Activated CD4-positive, alpha-beta T cell treated with anti-CD3 and anti-CD28 coated beads, Interleukin-2, amount 10 ng/mL, durations not matched to agents 7 days and 5 days (primary cell): ENCODE measurements around the gene MED31. TPM values are rescaled to one million over a fixed set of nuclear protein-coding genes. Genes with fewer than 3 reads are reported as not detected.

Experiments used
- CTCF ChIA-PET: fragments of 350-600 bp; sonication (Branson Sonifier 250); formaldehyde crosslinking; loops from one replicate; lab custom pipeline; 2021; ENCODE audit warnings: antibody characterized with exemption; lab: Charles Lee
- POLR2A ChIA-PET: fragments of 350-600 bp; sonication (Branson Sonifier 250); formaldehyde crosslinking; loops from one replicate; lab custom pipeline; 2021; ENCODE audit warnings: antibody characterized with exemption; lab: Charles Lee
- DNase-seq: peaks from one replicate; pipeline ENCODE4 v3.0.0-alpha.2; 2020
- H3K27ac Mint-ChIP-seq: one replicate; pipeline ENCODE4 v1.8.0; 2021; ENCODE audit warnings: mild to moderate bottlenecking, moderate library complexity, mixed read lengths
- H3K27me3 Mint-ChIP-seq: one replicate; pipeline ENCODE4 v1.8.0; 2021; ENCODE audit warnings: mixed read lengths
- H3K36me3 Mint-ChIP-seq: one replicate; pipeline ENCODE4 v1.8.0; 2021; ENCODE audit warnings: low read depth, mixed read lengths
- H3K4me1 Mint-ChIP-seq: one replicate; pipeline ENCODE4 v1.8.0; 2021; ENCODE audit warnings: mixed read lengths
- H3K4me3 Mint-ChIP-seq: one replicate; pipeline ENCODE4 v1.8.0; 2021; ENCODE audit warnings: mild to moderate bottlenecking, moderate library complexity, mixed read lengths
- H3K9me3 Mint-ChIP-seq: one replicate; pipeline ENCODE4 v1.8.0; 2021; ENCODE audit warnings: mixed read lengths
- total RNA-seq, 2 experiments: library from RNA; stranded (reverse); gene quantifications; one replicate each; pipeline ENCODE4 v1.2.3, GENCODE V29; 2021

The MED31 gene
- total RNA-seq, 2 experiments from 2014 or later: 19.4 to 20.3 TPM

DNA sequence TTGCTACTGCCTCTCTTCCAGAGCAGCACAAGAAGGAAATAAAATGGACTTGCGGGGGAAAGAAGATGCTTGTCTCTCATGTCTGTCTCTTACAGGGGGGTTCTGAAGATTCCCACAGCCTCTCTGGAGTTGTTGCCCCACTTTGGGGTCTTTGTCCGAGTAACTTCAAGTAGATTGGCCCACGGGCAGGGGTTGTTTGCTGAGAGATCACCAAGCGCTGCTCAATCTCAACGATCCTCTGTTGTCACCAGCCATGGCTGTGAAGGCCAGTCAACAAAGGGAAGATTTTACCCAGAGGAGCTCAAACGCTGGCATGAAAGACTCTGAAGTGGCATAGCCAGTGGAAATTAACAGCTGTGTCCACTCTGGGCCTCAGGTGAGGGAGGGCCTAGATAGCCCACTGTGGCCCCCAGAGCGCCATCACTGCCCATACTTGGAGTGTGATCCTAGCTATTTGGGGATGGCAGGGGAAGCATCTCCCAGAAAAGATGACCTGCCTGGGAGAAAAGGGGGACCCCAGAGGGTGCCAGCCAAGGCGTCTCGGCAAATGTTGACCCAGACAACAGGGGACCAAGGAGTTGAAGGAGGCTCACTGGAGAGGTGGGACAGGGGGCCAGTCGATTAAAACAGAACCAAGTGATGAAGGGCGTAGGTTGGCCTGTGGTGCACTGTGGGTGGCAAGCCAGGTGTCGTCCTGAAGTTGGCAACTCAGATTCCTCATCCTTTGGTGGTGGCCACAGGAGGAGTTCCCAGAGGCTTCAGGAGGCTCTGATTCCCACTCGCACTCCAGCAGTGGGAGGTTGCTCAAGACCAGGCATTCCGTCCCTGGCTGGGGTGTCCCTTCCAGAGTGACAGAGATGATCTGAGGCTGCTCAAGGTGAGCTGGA lies 33.7 kb upstream of the MED31 start:
- ChIA-PET POLR2A (no interaction called here), CTCF (no interaction called here)
- Mint-ChIP-seq H3K4me3 (no peak overlapping the region), H3K9me3 (no peaks in the 10 kb centered on the region), H3K27me3 (peaks cover 19% of the 10 kb centered on the region), H3K36me3 (no peaks in the 10 kb centered on the region), H3K4me1 (no peaks in the 10 kb centered on the region), H3K27ac (no peak overlapping the region)
- no peak for DNase-seq

DNA sequence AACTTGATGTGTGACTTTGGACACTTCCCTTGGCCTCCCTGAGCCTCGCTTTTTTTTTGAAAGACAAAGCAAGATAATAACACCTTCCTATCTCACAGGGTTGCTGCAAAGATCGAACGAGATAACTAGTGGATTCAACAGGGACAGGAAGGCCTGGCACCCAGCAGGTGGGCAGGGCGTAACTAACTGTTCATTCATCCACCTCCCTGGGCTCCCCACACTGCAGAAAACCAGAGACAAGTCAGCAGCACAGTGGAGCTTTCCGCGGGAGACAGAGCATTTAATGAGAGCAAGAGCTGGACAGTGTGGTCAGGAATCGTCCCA lies 33.0 kb upstream of the MED31 start:
- H3K4me1 Mint-ChIP-seq: no peaks in the 10 kb centered on the region
- no peak overlapping the region for H3K27ac Mint-ChIP-seq
- POLR2A ChIA-PET: no interaction called here
- DNase-seq: no peak
- H3K9me3 Mint-ChIP-seq: no peaks in the 10 kb centered on the region
- CTCF ChIA-PET: no interaction called here
- peaks cover 22% of the 10 kb centered on the region for H3K27me3 Mint-ChIP-seq
- H3K36me3 Mint-ChIP-seq: no peaks in the 10 kb centered on the region
- no peak overlapping the region for H3K4me3 Mint-ChIP-seq

DNA sequence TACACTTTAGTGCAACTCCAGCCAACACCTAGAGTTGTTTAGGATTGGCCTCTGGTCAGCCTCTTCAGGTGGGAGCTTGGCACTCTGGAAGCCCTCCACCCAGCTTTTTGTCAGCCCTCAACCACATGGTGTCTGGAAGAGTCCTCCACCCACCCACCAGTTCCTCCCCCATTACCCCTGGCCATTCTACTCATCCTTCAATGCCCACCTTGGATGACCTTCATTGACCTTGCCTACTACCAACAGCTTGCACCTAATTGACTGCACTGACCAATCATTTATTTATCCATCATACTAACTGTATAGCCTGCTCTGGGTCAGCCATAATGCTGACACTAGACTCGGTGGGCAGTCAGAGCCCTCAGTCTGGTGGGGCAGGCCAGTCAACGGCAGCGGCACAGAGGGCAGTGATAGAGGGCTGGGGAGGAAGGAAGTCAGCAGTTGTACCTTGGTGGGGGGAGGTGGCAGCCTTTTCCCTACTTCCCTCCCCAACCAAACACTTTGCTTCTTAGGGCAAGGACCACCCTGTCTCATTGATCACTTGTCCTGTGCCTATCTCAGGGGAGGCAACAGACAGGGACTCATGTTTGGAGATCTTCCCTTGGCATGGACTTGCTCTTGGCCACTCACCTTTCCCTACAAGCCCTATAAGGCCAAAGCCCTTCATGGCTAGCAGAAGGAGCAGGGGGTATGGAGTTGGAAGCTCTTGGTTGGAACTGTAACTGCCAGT lies 32.5 kb upstream of the MED31 start:
- DNase-seq: no peak
- ChIA-PET CTCF (interaction anchor here (1.2 kb wide), 1 partner anchor 28 kb away, joined by 3 read pairs; no protein-coding TSS in a partner anchor), POLR2A (no interaction called here)
- Mint-ChIP-seq H3K9me3 (no peaks in the 10 kb centered on the region), H3K27me3 (peaks cover 22% of the 10 kb centered on the region), H3K4me1 (no peaks in the 10 kb centered on the region), H3K36me3 (no peaks in the 10 kb centered on the region), H3K4me3 (no peak overlapping the region), H3K27ac (no peak overlapping the region)

DNA sequence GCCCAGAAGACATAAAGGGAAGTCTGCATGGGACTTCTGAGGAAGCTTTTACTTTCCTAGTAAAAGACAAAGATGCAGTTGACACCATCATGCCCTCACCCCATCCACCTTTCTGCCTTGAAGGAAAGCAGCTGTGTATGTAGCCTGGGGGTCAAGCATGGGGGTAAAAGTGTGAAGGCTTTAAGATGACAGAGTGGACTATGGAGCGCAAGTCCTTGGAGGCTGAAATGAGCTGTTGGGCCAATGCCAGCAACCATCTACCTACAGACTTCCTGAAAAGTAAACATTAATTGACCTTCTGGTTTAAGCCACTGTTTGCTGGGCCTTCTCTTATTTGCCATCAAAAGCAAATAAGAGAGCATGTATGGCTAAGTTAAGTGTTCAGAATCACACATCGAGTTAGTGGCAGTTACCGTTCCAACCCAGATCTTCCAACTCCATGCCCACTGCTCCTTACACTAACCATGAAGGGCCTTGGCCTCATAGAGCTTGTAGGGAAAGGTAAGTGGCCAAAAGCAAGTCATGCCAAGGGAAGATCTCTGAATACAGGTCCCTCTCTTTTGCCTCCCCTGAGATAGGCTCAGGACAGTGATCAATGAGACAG lies 31.8 kb upstream of the MED31 start:
- Mint-ChIP-seq H3K4me1 (no peaks in the 10 kb centered on the region), H3K27me3 (peaks cover 29% of the 10 kb centered on the region)

DNA sequence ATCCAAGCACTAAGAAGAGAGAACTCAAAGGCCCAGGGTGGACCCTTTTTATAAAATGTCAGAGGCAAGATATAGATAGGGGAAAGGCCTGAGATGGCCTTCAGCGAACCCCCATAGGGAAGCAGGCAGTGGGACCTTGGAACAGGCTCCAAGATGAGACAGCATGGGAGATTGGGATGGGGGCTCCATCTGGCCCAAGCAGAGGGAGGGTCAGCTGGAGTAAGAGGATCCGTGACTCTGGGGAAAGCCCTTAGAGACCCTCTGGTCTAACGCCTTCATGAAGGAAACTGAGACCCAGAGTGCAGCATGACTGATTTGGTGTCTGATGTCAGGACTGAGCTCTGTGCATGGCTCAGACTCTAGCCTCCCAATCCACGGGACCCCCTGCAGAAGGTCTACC lies 30.9 kb upstream of the MED31 start:
- Mint-ChIP-seq H3K4me3 (no peak overlapping the region), H3K27me3 (peaks cover 36% of the 10 kb centered on the region), H3K36me3 (no peaks in the 10 kb centered on the region)

More for the DNA sequence above, 31.8 kb upstream of the MED31 start:
- no peaks in the 10 kb centered on the region for H3K36me3 Mint-ChIP-seq
- H3K9me3 Mint-ChIP-seq: no peaks in the 10 kb centered on the region
- H3K4me3 Mint-ChIP-seq: no peak overlapping the region
- ChIA-PET POLR2A (no interaction called here), CTCF (interaction anchor here (1.0 to 1.7 kb wide), 3 partner anchors 10 to 29 kb away, joined by 3 read pairs; no protein-coding TSS in a partner anchor)
- H3K27ac Mint-ChIP-seq: no peak overlapping the region
- no peak for DNase-seq

DNA sequence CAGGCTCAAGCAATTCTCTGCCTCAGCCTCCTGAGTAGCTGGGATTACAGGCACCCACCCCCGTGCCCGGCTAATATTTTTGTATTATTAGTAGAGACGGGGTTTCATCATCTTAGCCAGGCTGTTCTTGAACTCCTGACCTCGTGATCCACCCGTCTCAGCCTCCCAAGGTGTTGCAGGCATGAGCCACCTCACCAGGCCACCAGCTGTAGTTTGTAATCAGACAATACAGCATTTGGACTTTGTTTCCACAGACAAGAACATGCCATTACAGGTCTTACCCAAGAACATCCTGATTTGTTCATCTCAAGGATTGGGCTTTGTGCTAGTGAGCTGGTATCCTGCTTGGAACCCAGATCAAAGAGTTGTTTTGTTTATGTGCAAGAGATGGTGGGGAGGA lies 30.3 kb upstream of the MED31 start:
- POLR2A ChIA-PET: no interaction called here
- H3K27me3 Mint-ChIP-seq: peaks cover 33% of the 10 kb centered on the region
- CTCF ChIA-PET: interaction anchor here (1.7 kb wide), 1 partner anchor 16 kb away, joined by 3 read pairs; no protein-coding TSS in a partner anchor
- H3K4me3 Mint-ChIP-seq: no peak overlapping the region
- no peak for DNase-seq
- H3K9me3 Mint-ChIP-seq: no peaks in the 10 kb centered on the region
- no peaks in the 10 kb centered on the region for H3K36me3 Mint-ChIP-seq
- H3K4me1 Mint-ChIP-seq: peaks cover 8% of the 10 kb centered on the region
- no peak overlapping the region for H3K27ac Mint-ChIP-seq

More for the DNA sequence above, 30.9 kb upstream of the MED31 start:
- ChIA-PET CTCF (interaction anchor here (1.0 to 1.7 kb wide), 3 partner anchors 9 to 30 kb away, joined by 3 read pairs; no protein-coding TSS in a partner anchor), POLR2A (no interaction called here)
- Mint-ChIP-seq H3K4me1 (peaks cover 6% of the 10 kb centered on the region), H3K9me3 (no peaks in the 10 kb centered on the region), H3K27ac (no peak overlapping the region)
- DNase-seq: no peak

DNA sequence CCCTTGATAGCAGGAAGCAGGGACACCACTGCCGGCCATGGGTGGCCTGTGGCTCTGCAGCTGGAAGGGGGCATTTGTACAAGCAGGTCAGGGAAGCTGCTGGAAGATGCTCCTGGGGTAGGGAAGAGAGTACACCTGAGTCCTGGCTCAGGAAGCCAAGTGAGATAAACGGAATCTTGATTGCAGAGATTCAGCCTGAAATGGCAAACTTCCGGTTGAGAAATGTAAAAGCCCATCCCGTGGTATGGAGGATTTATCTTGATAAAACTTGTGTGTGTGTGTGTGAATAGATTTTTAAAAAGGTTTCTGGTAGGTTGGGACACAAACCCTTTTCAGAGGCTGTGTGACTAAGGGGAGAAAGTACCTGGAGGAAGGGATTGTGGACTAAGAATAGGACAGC lies 29.8 kb upstream of the MED31 start:
- ChIA-PET CTCF (interaction anchor here (1.7 kb wide), 1 partner anchor 16 kb away, joined by 3 read pairs; no protein-coding TSS in a partner anchor), POLR2A (no interaction called here)
- no peaks in the 10 kb centered on the region for H3K9me3 Mint-ChIP-seq
- no peak overlapping the region for H3K27ac Mint-ChIP-seq
- no peaks in the 10 kb centered on the region for H3K36me3 Mint-ChIP-seq
- no peak overlapping the region for H3K4me3 Mint-ChIP-seq
- DNase-seq: no peak
- H3K4me1 Mint-ChIP-seq: peaks cover 8% of the 10 kb centered on the region
- H3K27me3 Mint-ChIP-seq: peaks cover 33% of the 10 kb centered on the region

DNA sequence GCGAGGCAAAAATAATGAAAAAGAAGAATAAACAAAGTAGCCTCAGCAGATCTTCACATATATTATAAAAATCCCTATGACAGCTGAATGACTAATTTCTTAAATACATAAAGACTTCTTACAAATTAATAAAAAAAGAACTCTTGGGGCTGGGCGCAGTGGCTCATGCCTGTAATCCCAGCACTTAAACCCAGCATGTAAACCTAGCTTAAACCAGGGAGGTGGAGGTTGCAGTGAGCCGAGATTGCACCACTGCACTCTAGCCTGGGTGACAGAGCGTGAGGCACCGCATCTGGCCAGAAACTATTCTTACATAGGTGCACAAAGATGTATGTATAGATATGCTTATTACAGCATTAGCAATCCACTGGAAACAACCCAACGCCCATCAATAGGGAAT lies 27.8 kb upstream of the MED31 start:
- H3K36me3 Mint-ChIP-seq: no peaks in the 10 kb centered on the region
- peaks cover 8% of the 10 kb centered on the region for H3K4me1 Mint-ChIP-seq
- POLR2A ChIA-PET: no interaction called here
- CTCF ChIA-PET: interaction anchor here (0.6 kb wide), 1 partner anchor 497 kb away, joined by 4 read pairs; no protein-coding TSS in a partner anchor
- no peak overlapping the region for H3K27ac Mint-ChIP-seq
- no peak overlapping the region for H3K4me3 Mint-ChIP-seq
- H3K27me3 Mint-ChIP-seq: peaks cover 33% of the 10 kb centered on the region
- no peak for DNase-seq
- H3K9me3 Mint-ChIP-seq: no peaks in the 10 kb centered on the region

DNA sequence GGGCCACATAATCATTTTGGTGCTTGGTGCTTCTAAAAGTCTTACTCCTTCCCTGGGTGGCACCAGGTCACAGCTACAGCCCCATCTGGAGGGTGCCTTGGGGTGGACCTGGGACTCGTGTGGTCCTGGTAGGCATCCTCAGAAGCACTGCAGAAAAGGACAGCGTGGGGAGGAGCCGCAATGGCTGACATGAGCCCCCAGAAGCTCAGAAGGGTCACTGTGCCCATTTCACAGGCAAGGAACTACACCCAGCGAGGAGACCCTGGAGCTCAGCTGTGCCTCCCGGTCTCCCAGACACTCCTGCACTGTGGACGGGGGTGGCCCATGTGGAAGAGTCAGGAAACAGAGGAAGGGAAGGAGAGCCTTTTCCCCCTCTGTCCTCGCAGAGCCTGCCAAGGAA lies 26.5 kb upstream of the MED31 start:
- DNase-seq: no peak
- H3K4me3 Mint-ChIP-seq: no peak overlapping the region
- H3K4me1 Mint-ChIP-seq: peaks cover 8% of the 10 kb centered on the region
- no peaks in the 10 kb centered on the region for H3K36me3 Mint-ChIP-seq
- H3K27ac Mint-ChIP-seq: no peak overlapping the region
- CTCF ChIA-PET: interaction anchor here (0.7 to 1.6 kb wide), 3 partner anchors 9 to 17 kb away, joined by 3 to 7 read pairs (median 4); no protein-coding TSS in a partner anchor
- H3K9me3 Mint-ChIP-seq: no peaks in the 10 kb centered on the region
- POLR2A ChIA-PET: interaction anchor here (0.5 kb wide), 1 partner anchor 175 kb away, joined by 3 read pairs; no protein-coding TSS in a partner anchor
- peaks cover 33% of the 10 kb centered on the region for H3K27me3 Mint-ChIP-seq

DNA sequence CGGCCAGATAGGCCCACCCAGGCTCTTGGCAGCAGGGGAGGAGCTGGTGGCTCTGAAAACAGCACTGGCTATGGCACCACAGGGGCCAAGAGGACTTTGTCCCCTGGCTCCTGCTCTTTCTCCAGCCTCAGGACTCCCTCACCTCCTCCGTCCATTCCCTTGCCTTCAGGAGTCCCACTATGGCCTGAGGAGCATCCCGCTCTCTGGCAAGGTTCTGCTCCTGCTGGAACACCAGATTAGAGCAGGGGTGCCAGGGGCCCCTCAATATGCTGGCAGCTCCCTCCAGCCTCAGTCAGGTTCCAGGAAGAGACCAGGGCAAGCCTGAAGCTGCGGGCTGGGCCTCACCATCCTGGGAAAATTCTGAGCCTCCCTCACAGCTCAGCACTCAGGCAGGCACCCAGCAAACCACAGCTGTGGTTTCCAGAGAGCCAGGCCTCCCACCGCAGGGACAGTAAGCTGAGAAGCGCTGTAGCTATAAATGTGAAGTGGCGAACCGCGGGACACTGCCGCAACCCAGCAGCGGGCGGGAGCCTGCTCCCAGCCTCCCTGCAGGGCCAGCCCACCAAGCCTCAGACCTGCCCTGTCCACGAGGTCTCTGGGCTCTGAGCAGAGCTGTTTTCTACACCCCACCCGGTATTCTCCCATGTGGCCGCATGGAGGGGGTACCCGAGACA lies 25.9 kb upstream of the MED31 start:
- Mint-ChIP-seq H3K36me3 (no peaks in the 10 kb centered on the region), H3K4me3 (no peak overlapping the region), H3K27ac (peak overlapping the region; percentile 60), H3K27me3 (peaks cover 30% of the 10 kb centered on the region), H3K4me1 (peaks cover 8% of the 10 kb centered on the region), H3K9me3 (no peaks in the 10 kb centered on the region)
- peak; percentile 31 for DNase-seq
- ChIA-PET POLR2A (interaction anchor here (0.5 kb wide), 1 partner anchor 175 kb away, joined by 3 read pairs; no protein-coding TSS in a partner anchor), CTCF (interaction anchor here (0.5 to 1.6 kb wide), 5 partner anchors 8 to 205 kb away, joined by 3 to 7 read pairs (median 3); no protein-coding TSS in a partner anchor)

DNA sequence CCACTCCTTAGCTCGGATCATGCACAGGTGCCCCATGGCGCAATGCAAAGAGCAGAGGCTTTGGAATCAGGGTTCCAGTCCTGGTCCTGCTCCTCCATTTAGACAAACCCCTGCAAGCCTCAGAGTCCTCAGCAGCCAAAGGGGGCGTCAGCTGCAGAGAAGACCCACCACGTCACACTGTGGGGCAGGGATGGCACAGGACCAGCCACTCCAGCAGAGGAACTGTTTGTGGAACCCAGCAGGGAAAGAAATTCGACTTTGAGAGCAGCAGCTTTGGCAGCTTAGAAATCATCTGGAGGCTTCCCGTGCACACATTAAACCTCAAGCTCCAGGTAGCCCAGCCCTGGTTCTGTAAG lies 25.4 kb upstream of the MED31 start:
- POLR2A ChIA-PET: no interaction called here
- no peak overlapping the region for H3K4me3 Mint-ChIP-seq

DNA sequence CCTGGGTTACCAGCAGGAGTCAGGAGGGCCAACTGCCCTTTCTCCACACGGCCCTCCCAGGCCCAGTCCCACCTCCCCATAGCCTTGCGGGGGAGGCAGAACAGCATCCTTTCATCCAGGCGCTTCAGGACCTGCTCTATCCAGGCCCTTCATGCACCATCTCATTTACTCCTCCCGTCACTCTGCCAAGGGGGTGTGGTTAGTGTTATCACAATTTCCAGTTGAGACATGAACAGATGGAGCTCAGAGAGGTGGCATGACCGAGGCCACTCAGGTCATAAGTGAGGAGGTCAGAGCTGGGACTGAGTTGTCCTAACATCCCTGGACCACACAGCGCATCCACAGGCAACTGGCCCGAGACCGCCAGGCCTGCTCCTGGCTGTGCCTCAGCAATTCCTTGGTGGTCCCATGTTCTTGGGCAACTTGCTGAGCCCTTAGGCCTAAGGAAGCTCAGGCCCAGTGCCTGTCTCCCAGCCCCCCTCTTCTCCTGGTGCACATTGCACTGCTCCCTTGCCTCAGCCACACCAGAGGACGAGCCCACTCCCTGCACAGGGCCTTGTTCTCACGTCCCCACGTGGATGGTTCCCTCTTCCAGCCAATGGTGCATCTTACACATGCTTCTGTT lies 23.9 kb upstream of the MED31 start:
- no peaks in the 10 kb centered on the region for H3K36me3 Mint-ChIP-seq
- H3K27me3 Mint-ChIP-seq: peaks cover 22% of the 10 kb centered on the region
- no peak for DNase-seq
- H3K4me3 Mint-ChIP-seq: no peak overlapping the region
- no peaks in the 10 kb centered on the region for H3K9me3 Mint-ChIP-seq
- POLR2A ChIA-PET: no interaction called here
- CTCF ChIA-PET: no interaction called here
- peaks cover 8% of the 10 kb centered on the region for H3K4me1 Mint-ChIP-seq
- H3K27ac Mint-ChIP-seq: no peak overlapping the region

More for the DNA sequence above, 25.4 kb upstream of the MED31 start:
- Mint-ChIP-seq H3K27me3 (peaks cover 30% of the 10 kb centered on the region), H3K9me3 (no peaks in the 10 kb centered on the region), H3K4me1 (peaks cover 8% of the 10 kb centered on the region), H3K36me3 (no peaks in the 10 kb centered on the region), H3K27ac (no peak overlapping the region)
- DNase-seq: no peak
- CTCF ChIA-PET: interaction anchor here (1.0 to 1.6 kb wide), 3 partner anchors 11 to 67 kb away, joined by 3 to 7 read pairs (median 4); no protein-coding TSS in a partner anchor
